GM19193 (cell line): ENCODE data around the gene PTK7.

ENCODE experiments used
- POLR2A ChIP-seq: IDR thresholded peaks from 4 replicates; pipeline ENCODE4 v1.6.1; 2011; ENCODE audit not compliant: insufficient read depth, insufficient read length; ENCODE audit errors: extremely low read depth

Gene PTK7

DNA sequence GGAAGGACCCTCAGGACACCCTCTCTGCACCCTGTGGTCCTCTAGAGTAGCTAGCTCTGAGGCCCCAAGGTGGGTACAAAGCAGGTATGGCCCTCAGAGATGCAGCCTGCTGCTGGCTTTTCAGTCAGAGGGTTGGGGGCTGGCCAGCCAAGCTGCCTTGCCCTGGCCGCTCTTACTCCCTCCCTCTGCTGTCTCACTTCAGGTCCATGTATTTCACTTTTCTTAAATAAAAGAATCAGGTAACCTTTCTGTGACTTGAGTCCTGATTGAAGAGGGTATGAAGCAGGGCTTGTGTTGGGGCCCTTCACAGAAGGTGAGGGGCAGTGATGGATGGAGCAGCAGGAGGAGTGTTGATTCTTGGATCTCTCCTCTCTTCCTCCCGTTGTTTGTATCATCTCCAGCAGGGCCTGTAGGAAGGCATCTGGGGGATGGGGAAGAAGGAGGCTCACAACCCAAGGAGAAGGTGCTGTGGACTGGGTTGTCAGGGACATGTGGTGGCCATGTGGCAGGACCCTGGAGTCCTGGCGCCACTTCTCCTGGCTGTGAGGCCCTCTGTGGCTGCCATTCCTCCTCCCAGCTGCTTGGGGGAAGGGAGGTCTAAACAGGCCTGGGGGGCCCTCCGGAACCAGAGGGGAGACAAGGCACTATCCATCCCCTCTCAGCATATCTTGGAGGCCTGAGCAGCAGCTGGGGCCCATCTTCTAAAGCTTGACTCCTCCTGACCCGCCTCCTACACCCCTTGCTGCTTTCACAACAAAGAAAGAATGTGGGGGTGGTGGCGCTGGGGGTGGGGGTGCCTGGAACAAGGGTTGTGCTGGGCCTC lies 1.1 kb upstream of the PTK7 start:
- no peak for TF ChIP-seq POLR2A

DNA sequence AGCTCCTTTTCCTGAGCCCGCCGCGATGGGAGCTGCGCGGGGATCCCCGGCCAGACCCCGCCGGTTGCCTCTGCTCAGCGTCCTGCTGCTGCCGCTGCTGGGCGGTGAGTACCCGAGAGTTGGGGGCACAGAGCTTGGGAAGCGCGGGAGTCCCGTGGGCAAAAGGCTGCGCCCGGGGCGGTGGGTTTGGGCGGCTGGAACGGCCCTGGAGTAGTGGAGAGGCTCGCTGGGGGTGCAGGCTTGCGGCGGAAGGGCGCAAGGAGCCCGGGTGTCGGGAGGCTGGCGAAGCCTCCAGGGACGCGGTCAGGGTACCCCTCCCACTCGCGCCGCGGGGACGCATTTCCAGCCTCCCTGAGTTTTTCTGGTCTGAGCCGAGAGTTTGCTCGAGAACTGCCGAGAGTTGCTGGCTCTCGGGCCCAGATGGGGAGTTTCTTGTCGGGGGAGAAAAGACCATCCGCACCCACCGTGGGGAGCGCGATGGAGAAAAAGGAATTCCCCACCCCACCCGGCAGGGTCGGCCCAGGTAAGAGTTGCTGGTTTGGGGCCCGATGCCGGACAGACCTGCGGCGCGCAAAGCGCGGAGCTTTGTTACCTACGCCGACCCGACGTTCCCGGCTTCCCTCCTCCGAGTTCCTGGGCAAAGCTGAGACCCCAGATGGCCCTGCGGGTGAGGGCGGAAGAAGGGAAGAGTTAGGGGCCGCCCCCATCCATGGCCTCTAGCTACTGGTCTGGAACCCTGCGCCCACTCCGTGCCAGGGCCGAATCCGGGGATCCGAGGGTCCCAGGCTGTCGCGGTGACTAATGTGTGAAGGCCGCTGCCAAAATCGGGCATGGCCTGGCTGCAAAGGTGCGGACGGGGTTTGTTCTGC lies 584 bp downstream of the PTK7 start:
- TF ChIP-seq POLR2A, result no peak

DNA sequence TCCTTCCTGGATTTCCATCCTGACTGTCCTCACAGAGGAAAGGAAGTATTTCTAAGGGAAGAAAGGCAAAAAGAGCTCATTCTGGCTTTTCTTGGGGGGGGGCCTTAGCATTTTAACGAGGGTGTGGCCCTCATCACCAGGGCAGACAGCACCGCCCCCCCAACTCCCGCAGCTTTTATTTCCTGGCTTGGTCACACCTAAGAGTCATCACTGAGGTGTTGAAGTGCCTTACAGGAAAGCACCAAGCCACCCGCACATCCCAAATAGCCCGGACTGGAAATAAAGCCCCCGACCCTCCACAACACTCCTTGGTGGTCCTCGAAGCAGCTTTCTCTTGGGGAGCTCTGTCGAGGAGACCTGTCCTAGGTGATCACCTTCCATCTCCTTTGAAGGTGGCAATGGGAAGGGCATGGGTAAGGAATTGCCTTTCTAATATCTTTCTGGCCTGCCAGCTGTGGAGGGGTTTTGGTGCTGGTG lies 1.3 kb downstream of the PTK7 start:
- no peak for TF ChIP-seq POLR2A

DNA sequence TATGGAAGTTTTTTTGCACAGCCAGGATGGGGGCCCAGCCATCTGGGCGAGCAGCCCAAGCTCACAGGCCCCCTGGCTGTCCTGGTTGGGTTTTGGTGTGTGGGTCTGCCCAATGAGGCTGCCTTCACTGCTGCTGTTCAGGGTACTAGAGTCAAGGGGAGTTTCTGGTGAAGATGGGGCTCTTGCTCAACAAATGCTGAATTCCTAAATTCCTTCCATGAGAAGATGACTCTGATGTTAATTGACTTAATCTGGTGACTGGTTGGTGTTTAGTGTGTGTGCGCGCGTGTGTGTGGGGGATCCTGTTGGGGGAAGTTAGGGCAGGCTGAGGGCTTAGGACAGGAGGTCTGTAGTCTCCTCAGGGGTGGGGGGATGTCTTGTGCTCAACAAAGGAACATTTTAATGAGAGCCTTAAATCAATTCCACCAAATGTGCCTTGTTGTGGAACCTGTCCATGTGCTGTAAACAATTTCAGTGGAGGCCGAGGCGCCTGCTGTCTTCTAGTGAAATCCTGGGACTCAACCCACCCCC lies 1.9 kb downstream of the PTK7 start:
- TF ChIP-seq POLR2A, result no peak

DNA sequence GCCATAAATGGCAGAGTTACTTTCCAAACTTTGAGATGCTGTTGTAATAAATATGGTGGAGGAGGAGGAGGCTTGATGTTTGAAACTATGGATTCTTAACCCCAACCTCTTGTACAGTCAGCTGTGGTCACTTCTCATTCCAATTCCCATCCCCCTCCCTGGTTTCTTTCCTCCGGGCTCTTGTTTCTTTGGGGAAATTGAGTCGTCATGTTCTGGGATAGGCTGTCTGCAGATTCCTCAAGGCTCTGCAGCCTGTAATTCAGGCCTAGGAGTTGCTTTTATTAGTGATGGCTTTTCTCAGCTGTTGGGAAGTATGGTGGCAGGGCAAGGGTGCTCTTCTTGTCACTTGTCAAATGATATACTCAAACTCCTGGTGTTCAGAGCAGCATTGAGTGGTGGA lies 2.6 kb downstream of the PTK7 start:
- no peak for TF ChIP-seq POLR2A

DNA sequence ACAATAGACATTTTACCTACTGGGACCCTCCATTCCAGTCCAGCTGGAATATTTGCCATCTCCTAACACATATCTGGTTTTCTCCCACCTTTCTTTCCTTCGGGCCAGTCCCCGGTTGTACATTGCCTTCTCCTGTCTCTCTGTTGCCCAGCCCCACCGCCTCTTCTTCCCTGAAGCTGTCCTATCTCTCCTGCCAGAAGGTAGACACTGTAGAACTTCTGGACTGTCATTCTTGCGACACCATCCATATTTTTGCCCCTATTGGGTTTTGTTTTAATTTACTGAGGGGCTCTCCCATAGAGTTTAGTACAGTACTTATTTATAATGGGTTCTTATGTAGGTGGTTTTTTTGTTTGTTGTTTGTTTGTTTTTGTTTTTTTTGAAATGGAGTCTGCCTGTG lies 4.9 kb downstream of the PTK7 start:
- TF ChIP-seq POLR2A, result no peak

DNA sequence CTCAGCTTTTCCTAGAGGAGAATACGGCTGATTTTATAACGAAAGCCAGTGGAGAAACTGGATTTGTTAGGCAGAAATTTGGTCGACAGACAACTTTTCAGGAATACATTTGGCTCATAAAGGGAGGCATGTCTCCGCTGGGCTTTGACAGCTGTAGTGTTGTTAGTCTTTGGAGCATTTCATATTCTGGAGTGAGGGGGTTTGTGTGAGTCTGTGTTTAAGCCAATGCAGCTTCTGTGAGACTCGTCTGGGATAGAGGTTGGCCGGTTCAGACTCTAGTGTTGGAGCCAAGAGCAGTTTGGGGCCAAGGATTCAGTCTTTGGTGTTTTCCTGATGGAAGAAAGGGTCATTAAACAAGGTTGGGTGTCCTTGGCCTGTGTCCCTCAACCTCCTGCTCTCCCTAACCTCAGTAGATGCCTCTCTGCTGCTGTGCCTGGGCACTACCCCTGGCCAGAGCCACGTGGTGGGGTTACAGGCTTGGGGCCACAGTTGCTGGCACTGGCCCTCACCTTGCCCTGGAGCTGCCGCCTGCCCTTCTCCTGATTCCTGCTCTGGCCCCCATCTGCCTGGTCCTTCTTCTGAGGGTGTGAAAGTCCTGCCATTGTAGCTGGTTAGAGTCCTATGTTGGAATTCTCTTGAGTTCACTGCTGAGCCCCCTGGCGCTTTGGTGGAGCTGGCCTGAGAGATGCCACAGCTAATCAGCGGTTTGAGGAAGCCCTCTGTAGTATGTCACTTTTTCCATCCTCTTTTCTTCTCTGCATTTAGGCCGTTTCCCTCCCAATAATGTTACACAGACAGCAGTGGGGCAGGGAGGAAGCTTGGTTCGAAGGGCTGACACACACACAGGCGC lies 6.9 kb downstream of the PTK7 start:
- TF ChIP-seq POLR2A, result no peak

DNA sequence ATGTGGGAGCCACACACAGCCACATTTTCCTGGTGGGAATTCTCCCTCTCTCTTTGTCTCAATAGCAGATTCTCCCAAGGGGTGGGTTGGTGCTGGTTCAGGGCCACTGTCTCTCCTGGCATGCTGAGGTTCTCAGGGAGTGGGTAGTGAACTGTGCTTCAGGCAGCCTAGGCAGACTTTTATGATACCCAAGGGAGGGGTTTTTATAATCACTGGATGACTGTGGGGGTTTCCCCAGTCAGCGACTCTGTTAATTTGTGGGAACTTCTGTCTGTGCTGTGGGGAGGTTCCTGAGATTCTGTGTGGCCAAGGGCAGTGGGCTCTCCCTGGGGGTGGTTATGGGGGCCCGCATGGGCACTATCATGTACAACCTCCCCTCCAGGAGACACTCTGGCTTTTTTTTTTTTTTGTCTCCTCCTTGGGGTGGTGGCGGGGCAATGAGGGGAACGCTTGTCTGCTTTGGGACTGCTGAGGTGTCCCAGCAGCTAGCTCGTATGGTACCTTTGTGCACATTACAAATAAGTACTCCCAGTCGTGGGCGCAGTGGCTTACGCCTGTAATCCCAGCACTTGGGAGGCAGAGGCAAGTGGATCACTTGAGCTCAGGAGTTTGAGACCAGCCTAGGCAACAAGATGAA lies 10.0 kb downstream of the PTK7 start:
- no peak for TF ChIP-seq POLR2A

DNA sequence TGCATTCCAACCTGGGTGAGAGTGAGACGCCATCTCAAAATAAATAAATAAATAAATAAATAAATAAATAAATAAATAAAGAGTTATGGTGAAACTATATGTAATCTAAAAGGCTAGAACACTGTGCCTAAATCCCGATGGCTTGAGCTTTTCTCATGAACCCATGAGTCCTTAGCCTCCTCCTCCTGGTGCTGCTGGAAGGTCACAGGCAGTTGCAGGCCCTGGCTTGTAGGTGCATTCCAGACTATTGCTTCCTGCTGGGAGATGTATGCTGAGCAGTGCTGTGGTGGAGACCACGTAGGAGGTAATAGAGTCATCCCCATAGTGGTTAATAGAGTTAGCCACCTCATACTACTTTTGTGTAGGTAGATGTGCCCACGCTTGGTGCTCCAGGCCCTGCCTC lies 12.5 kb downstream of the PTK7 start:
- no peak for TF ChIP-seq POLR2A

DNA sequence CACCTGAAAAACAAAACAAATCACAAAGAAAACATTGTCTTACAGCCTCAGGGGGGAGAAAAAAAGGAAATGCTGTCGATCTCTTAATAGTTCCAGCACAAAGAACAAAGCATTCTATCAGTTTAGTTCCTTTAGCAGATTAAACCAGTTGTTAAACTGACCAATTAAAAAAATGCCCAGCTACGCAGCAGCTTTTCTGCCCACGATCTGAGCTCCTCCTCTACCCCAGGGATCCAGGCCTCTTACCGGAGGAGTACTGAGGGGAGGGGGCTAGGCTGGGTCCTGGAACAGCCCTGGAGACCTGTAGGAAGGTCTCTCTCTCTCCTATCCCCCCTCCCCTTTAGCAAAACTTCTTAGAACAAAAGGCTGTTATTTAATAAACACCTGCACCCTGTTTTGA lies 13.4 kb downstream of the PTK7 start:
- no peak for TF ChIP-seq POLR2A

DNA sequence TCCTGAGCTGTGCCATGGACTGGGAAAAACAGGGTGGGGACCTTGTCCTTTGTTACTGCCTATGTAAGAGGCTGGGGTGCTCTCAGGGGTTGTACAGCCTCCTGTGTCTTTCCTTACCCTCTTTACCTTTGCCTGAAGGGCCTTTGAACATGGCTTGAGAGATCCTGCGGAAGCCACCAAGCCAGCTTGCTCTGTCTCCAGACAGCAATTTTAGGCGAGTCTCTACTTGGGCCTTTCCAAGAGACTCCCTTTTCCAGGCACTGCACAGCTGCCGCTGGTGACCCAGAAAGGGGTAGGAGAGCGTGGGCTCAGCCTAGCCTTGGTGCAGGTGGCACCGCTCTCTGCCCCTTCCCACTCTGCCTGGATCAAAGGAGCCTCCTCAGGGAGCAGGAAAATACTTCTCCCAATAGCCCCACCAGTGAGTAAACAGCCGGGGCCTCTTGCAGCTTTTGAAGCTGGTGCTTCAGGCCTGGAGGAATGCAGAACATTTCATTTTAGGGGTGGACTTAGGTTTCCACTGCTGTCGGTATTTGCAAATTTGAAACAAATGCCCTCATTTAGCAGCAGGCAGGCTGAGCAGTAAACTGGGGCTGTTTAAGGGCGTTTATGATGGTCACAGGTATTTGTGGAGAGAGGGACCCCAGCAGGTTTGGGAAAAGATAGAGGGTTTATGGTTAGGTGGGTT lies 13.9 kb downstream of the PTK7 start:
- no peak for TF ChIP-seq POLR2A

DNA sequence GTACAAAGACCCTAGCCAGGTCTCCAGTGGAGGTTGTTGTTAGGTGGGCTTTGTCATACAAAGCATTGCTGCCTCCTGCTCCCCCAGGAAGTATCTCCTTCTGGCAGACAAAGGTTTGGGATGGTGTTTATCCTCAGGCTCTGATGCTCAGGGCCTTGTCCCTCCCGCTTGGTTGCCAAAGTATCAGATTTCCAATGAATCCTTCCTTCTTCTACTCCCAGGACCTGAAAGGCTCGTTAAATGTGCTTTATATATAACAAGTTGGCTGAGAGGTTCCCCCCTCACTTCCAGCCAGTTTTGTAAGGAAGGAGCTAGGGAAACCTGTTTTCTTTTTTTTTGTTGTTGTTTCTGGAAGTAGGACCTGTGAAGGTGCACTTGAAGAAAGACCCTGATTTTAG lies 14.4 kb downstream of the PTK7 start:
- no peak for TF ChIP-seq POLR2A

DNA sequence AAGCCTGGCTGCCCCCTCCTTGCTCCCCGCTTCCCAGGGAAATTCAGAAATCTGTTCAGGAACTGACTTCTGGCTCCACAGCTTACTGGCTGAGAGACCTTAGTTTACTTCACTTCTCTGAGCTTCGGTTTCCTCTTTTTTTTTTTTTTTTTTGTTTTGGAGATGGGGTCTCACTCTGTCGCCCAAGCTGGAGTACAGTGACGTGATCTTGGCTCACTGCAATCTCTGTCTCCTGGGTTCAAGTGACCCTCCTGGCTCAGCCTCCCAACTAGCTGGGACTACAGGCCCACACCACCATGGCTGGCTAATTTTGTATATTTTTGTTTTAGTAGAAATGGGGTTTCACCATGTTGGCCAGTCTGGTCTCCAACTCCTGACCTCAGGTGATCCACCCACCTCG lies 14.9 kb downstream of the PTK7 start:
- TF ChIP-seq POLR2A, result no peak

DNA sequence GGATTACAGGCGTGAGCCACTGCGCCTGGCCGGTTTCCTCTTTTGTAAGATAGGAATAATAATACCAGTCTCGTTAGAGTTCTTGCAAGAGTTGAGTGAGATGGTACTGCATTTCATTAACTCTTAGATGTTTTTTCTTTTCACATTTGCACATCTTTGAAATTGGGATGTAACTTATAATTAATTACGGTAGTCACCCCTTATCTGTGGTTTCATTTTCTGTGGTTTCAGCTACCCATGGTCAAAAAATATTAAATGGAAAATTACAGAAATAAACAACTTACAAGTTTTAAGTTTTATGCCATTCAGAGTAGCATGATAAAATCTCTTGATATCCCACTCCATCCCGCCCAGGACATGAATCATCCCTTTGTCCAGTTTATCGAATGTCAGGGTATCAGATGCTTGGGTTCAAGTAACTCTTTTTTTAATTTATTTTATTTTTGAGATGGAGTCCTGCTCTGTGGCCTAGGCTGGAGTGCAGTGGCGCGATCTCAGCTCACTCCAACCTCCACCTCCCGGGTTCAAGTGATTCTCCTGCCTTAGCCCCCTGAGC lies 15.4 kb downstream of the PTK7 start:
- TF ChIP-seq POLR2A, result no peak

DNA sequence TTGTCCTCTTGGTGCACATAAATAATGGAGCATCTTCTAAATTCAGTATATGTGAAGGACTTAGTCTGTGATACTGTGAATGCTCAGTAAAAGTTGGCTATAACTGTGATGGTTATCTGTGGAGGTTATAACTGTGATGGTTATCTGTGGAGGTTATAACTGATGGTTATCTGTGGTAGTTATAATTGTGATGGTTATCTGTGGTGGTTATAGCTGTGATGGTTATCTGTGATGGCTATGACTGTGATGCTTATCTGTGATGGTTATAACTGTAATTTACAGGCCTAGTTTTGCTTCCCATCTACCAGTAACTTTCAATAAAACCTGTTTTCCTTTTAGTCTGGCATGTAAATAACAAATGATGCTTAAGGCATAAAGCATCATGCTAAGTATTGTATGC lies 16.5 kb downstream of the PTK7 start:
- no peak for TF ChIP-seq POLR2A
